GM23248 (cell line): ENCODE results near the gene GADD45B. TPM values are rescaled to one million over a fixed set of nuclear protein-coding genes. Genes with fewer than 3 reads are reported as not detected.
"Not testable (repeated sequence)": the region's sequence is repeated elsewhere in the genome, so short reads cannot be mapped to it uniquely, and the experiment has no call there.

Experiments
- DNase-seq: peaks from one replicate; pipeline ENCODE4 v3.0.0-alpha.2; 2015
- H2AFZ ChIP-seq: fragments of 200-600 bp; sonication (generic); 2 replicates; pipeline ENCODE4 v1.6.1; 2016; ENCODE audit warnings: antibody characterized with exemption
- H3F3A ChIP-seq: fragments of 200-600 bp; sonication (generic); 2 replicates; pipeline ENCODE4 v1.6.1; 2016; ENCODE audit warnings: mild to moderate bottlenecking, antibody characterized with exemption, mixed run types; ENCODE audit not compliant: insufficient read depth
- H3K27ac ChIP-seq: fragments of 200-600 bp; sonication (generic); 2 replicates; pipeline ENCODE4 v1.5.1; 2016; ENCODE audit warnings: mild to moderate bottlenecking
- H3K27me3 ChIP-seq: fragments of 200-600 bp; sonication (generic); replicated peaks from 2 replicates; pipeline ENCODE4 v1.6.1; 2016; ENCODE audit warnings: mild to moderate bottlenecking; ENCODE audit not compliant: insufficient read depth
- H3K36me3 ChIP-seq: fragments of 200-600 bp; sonication (generic); 2 replicates; pipeline ENCODE4 v1.6.1; 2016; ENCODE audit warnings: low read depth, mild to moderate bottlenecking
- H3K4me1 ChIP-seq: fragments of 200-600 bp; sonication (generic); 2 replicates; pipeline ENCODE4 v1.6.1; 2016; ENCODE audit warnings: mild to moderate bottlenecking; ENCODE audit not compliant: insufficient read depth
- H3K4me2 ChIP-seq: fragments of 200-600 bp; sonication (generic); one replicate; pipeline ENCODE4 v1.6.1; 2016; ENCODE audit warnings: mild to moderate bottlenecking; ENCODE audit not compliant: unreplicated experiment
- H3K4me3 ChIP-seq: fragments of 200-600 bp; sonication (generic); 2 replicates; pipeline ENCODE4 v1.5.1; 2016; ENCODE audit warnings: mild to moderate bottlenecking
- H3K79me2 ChIP-seq: fragments of 200-600 bp; sonication (generic); 2 replicates; pipeline ENCODE4 v1.6.1; 2016; ENCODE audit warnings: mild to moderate bottlenecking; ENCODE audit not compliant: insufficient read depth
- H3K9ac ChIP-seq: fragments of 200-600 bp; sonication (generic); 2 replicates; pipeline ENCODE4 v1.6.1; 2016; ENCODE audit warnings: mild to moderate bottlenecking
- H3K9me2 ChIP-seq: fragments of 200-600 bp; sonication (generic); 2 replicates; pipeline ENCODE4 v1.6.1; 2016; ENCODE audit warnings: mixed run types, mild to moderate bottlenecking, moderate library complexity; ENCODE audit not compliant: insufficient read depth
- H3K9me3 ChIP-seq: fragments of 200-600 bp; sonication (generic); one replicate; pipeline ENCODE4 v1.6.1; 2017; ENCODE audit warnings: low read depth
- H4K20me1 ChIP-seq: fragments of 200-600 bp; sonication (generic); 2 replicates; pipeline ENCODE4 v1.6.0; 2016; ENCODE audit not compliant: insufficient read depth
- EZH2 ChIP-seq: fragments of 200-600 bp; sonication (generic); IDR thresholded peaks from 2 replicates; pipeline ENCODE4 v1.6.1; 2018; ENCODE audit warnings: antibody characterized with exemption, mild to moderate bottlenecking; ENCODE audit not compliant: insufficient read depth, poor library complexity, severe bottlenecking
- EZH2phosphoT487 ChIP-seq: fragments of 200-600 bp; sonication (generic); IDR thresholded peaks from 2 replicates; pipeline ENCODE4 v1.6.1; 2018; ENCODE audit warnings: antibody characterized with exemption, moderate library complexity, mild to moderate bottlenecking, low read depth; ENCODE audit not compliant: insufficient read depth
- WGBS, 2 experiments: methylation state at CpG; one replicate each; pipeline ENCODE4 v1.1.6; 2015 to 2017; ENCODE audit warnings: low lambda C conversion rate in 2 of 2, low coverage in 1 of 2; ENCODE audit errors: missing lambda C conversion rate in 2 of 2; 5-methylcytosine and 5-hydroxymethylcytosine counted together
- in situ Hi-C: fragments of 300-500 bp; cut with MboI; formaldehyde crosslinking; loops from 2 replicates; pipeline ENCODE4 v1.15.0; 2020
- polyA plus RNA-seq: library from polyadenylated mRNA; unstranded; fragments of >200 nt; fragmentation: Nextera tagmentation; extraction: Ambion mirVana; gene quantifications from 2 replicates; pipeline ENCODE4 v1.2.1, GENCODE V29; 2016
- total RNA-seq: library from RNA; depleted of rRNA; stranded (reverse); fragments of >200 nt; shearing (Covaris generic); gene quantifications from 2 replicates; pipeline ENCODE4 v1.2.3, GENCODE V29; 2014

GADD45B gene
- total and polyA plus RNA-seq, 2 experiments from 2014 or later = 89.7 to 96.1 TPM

- DNase-seq = peak; percentile 82
- Histone ChIP-seq H3K27ac (peak overlapping the region; percentile 2; the same call in 1 of the 2 replicates), H3K4me1 (peaks cover 15% of the 10 kb centered on the region), H2AFZ (peak overlapping the region; percentile 62), H3K79me2 (no peaks in the 10 kb centered on the region), H3K27me3 (no peaks in the 10 kb centered on the region), H3K9me3 (no peaks in the 10 kb centered on the region), H3K36me3 (no peaks in the 10 kb centered on the region), H3K9me2 (no peaks in the 10 kb centered on the region), H3K9ac (peak overlapping the region; percentile 69), H3K4me2 (peak overlapping the region; percentile 77), H3K4me3 (peak overlapping the region; percentile 62), H4K20me1 (no peaks in the 10 kb centered on the region), H3F3A (peaks cover 26% of the 10 kb centered on the region)
- WGBS, 2 experiments = 6 to 7% methylated on average over 32 to 48 of the region's 78 CpGs
- no peak for TF ChIP-seq EZH2
- TF ChIP-seq EZH2phosphoT487 = no peak
- in situ Hi-C loops = loop anchor here (5.0 to 10.0 kb wide), 2 partner anchors 48 to 96 kb away; no protein-coding TSS in a partner anchor
Measured at GRCh38 chr19:2488942-2489731, 13.2 kb downstream of the GADD45B start.

- TF ChIP-seq EZH2 = no peak
- no peak for TF ChIP-seq EZH2phosphoT487
- no peaks in the 10 kb centered on the region for H4K20me1 ChIP-seq
- H3K9me3 ChIP-seq = no peaks in the 10 kb centered on the region
- no peak overlapping the region for H2AFZ ChIP-seq
- no peak overlapping the region for H3K4me3 ChIP-seq
- H3K9ac ChIP-seq = peak overlapping the region; percentile 28
- H3K79me2 ChIP-seq = no peaks in the 10 kb centered on the region
- peaks cover 18% of the 10 kb centered on the region for H3K4me1 ChIP-seq
- H3K4me2 ChIP-seq = no peak overlapping the region
- peaks cover 26% of the 10 kb centered on the region for H3F3A ChIP-seq
- no peaks in the 10 kb centered on the region for H3K36me3 ChIP-seq
- DNase-seq = no peak
- no peaks in the 10 kb centered on the region for H3K9me2 ChIP-seq
- in situ Hi-C loops = no loop called here
- peak overlapping the region; percentile 86 for H3K27ac ChIP-seq
- no peaks in the 10 kb centered on the region for H3K27me3 ChIP-seq
- 63 to 70% methylated on average over 7 of the region's 7 CpGs for WGBS, 2 experiments
Measured at GRCh38 chr19:2490659-2491058, 14.7 kb downstream of the GADD45B start.

GRCh38 chr19:2491130-2491801 lies 15.3 kb downstream of the GADD45B start:
- Histone ChIP-seq H2AFZ (no peak overlapping the region), H3K27me3 (no peaks in the 10 kb centered on the region), H3K4me1 (peaks cover 24% of the 10 kb centered on the region), H3K27ac (peak overlapping the region; percentile 86), H3K9ac (peak overlapping the region; percentile 58), H3K4me2 (peak overlapping the region; percentile 16), H3K4me3 (0 out of 2 replicates have a peak overlapping the region, but pooled peaks have one; percentile 12), H3F3A (peaks cover 31% of the 10 kb centered on the region), H3K79me2 (no peaks in the 10 kb centered on the region), H3K36me3 (no peaks in the 10 kb centered on the region), H3K9me3 (no peaks in the 10 kb centered on the region), H3K9me2 (no peaks in the 10 kb centered on the region), H4K20me1 (no peaks in the 10 kb centered on the region)
- in situ Hi-C loops = no loop called here
- DNase-seq = peak; percentile 95
- TF ChIP-seq EZH2phosphoT487 (no peak), EZH2 (no peak)
- 24 to 26% methylated on average over 23 of the region's 23 CpGs for WGBS, 2 experiments

GRCh38 chr19:2492870-2493269 lies 16.9 kb downstream of the GADD45B start:
- Histone ChIP-seq H3F3A (peaks cover 39% of the 10 kb centered on the region), H3K36me3 (no peaks in the 10 kb centered on the region), H4K20me1 (no peaks in the 10 kb centered on the region), H3K9ac (no peak overlapping the region), H3K79me2 (no peaks in the 10 kb centered on the region), H3K4me3 (no peak overlapping the region), H3K4me2 (no peak overlapping the region), H3K4me1 (peaks cover 24% of the 10 kb centered on the region), H3K9me2 (no peaks in the 10 kb centered on the region), H2AFZ (no peak overlapping the region), H3K9me3 (no peaks in the 10 kb centered on the region), H3K27ac (peak overlapping the region; percentile 86), H3K27me3 (no peaks in the 10 kb centered on the region)
- whole genome bisulfite sequencing, 2 experiments = 80 to 86% methylated on average over 5 to 8 of the region's 8 CpGs
- TF ChIP-seq EZH2 (no peak), EZH2phosphoT487 (no peak)
- DNase-seq = no peak
- in situ Hi-C loops = no loop called here

- in situ Hi-C loops, H3K4me2 ChIP-seq, H4K20me1 ChIP-seq, H2AFZ ChIP-seq, DNase-seq, H3K9me3 ChIP-seq, H3K4me3 ChIP-seq, H3K27me3 ChIP-seq, H3K79me2 ChIP-seq, H3K36me3 ChIP-seq, H3K9me2 ChIP-seq: not testable (repeated sequence)
- H3K4me1 ChIP-seq = peaks cover 24% of the 10 kb centered on the region
- H3F3A ChIP-seq = peaks cover 39% of the 10 kb centered on the region
- peak overlapping the region; percentile 90 for H3K9ac ChIP-seq
- WGBS, 2 experiments = 88 to 89% methylated on average over 14 of the region's 14 CpGs
- peak overlapping the region; percentile 96 for H3K27ac ChIP-seq
Measured at GRCh38 chr19:2493448-2493847, 17.5 kb downstream of the GADD45B start.
